CD4-positive, alpha-beta T cell treated with Interleukin-4 for 4 hours (primary cell): ENCODE measurements around the gene ABRAXAS1.

Experiments
- DNase-seq: peaks from one replicate; pipeline ENCODE4 v3.0.0-alpha.2; 2020

Gene ABRAXAS1

DNA sequence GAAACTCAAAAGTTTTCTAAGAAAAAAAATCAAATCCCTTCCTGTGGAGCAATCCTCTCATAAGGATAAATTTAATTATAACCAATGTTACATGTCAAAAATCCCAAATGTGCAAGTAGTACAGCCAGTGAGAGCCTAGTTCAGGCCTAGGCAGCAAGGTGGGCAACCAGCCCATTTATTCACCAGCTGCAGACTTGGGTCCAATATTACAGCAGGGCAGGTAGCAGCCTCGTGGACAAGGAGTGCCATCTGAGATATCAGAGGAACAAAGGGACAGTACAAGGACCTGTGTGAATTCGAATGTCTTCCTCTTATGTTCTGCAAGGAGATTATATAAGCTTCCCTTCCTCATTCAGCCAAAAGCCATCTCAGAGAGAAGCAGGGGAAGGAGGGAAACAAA lies 35.9 kb downstream of the ABRAXAS1 start:
- DNase-seq = no peak

DNA sequence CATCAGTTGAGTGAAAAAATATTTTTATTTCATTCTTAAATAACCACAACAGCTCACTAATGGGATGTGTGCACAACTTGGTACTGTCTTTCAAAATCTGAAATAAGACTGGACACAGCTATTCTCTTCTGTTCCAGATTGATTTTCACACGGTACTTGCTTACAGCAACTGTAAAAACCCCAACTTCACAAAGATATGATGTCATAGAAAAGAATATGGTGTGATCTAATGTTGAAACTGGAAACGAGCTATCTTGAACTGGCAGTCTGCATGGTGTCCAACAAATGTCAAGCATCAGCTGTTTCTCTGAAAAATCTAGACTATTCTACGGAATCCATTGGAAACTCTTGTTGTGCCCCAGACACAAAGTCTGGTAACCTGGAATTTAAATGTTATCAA lies 44.0 kb downstream of the ABRAXAS1 start:
- no peak for DNase-seq

DNA sequence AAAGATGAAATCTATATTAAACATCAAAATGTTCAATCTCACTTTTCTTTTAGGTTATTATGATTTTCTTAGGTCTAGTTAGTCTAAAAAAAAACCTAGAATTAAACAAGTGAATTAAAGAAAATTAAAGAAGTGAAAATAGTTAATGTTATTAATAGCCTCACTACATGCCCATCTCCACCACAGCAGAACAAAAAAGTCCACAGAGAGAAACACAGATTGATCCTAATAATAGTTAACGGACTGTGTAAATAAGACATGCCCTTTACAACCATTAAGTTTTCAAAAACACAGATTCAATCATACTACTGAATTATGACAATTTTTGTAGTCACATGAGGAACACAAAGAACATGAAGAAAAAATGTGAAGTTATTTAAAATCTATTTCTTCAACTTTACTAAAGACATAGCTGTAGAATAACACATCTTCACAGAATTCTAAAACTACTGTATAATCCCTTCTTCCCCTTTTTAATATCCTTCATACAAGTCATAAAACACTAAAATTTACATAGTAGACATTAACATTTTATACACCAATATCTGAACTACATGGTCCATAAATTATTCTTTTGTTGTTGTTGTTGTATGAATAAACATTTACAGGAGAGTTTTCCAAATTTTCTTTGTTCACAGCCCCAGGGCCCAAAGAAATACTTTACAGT lies 44.6 kb downstream of the ABRAXAS1 start:
- no peak for DNase-seq

DNA sequence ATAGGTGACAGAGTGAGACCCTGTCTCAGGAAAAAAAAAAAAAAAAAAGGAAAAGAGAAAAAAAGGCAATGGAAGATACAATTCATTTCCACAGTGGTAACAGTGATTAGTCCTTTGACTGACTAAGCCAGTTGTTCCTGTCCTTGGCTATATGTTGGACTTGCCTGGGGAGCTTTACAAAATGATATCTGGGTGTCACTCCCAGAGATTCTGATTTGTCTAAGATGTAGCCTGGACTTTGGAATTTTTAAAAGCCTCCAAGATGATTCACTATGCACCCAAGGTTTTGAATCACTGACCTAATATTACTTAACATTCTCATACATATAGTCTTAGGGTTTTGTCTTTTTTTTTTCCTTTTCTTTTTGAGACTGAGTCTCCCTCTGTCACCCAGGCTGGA lies 46.2 kb downstream of the ABRAXAS1 start:
- DNase-seq = no peak

DNA sequence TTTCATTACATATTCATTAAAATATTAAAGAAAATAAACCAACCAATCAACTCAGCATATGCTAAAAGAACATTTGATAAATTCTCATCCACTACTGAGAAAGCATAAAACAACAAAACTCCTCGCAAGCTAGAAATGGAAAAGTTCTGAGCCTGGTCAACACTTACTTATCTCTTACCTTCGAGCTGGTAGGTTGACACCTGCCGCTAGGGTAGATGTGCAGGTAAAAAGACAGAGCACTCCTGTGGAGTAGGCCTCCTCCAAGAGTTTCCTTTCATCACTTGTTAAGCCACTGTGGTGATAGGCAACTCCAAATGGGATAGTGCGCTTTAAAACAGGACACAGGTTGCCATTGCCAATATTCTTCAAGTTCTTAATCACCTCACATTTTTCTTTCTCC lies 48.2 kb downstream of the ABRAXAS1 start:
- DNase-seq = no peak

DNA sequence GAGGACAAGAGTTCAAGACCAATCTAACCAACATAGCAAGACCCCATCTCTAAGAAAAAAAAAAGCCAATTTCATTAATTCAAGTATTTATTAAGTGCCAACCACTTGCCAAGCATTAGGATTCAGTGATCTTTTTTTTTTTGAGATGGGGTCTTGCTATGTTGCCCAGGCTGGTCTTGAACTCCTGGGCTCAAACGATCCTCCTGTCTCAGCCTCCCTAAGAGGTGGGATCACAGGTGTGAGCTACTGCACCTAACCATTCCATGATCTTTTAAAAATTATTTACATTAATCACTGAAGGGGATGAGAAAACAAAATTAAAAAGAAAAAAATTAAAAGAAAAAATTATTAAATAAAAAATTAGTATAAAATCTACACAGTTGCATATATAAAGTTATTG lies 53.7 kb downstream of the ABRAXAS1 start:
- DNase-seq = no peak

DNA sequence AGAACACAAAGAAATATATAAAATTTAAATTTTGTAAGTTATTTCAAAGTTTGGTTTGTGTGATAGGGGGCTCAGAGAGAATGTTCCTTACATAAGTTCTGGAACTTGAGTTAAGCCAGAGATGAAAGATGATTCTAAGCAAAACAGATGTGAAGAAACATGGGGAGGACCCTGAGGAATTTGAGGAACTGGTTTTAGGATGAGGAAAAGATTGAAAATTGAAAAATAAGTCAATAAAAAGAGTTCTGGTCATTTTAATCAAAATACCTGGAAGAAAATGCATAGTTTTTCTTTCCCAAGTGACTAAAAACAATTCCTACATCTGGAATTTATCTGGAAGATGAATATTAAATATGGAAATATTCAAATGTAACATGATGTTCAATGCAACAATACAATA lies 66.7 kb downstream of the ABRAXAS1 start:
- DNase-seq = no peak

DNA sequence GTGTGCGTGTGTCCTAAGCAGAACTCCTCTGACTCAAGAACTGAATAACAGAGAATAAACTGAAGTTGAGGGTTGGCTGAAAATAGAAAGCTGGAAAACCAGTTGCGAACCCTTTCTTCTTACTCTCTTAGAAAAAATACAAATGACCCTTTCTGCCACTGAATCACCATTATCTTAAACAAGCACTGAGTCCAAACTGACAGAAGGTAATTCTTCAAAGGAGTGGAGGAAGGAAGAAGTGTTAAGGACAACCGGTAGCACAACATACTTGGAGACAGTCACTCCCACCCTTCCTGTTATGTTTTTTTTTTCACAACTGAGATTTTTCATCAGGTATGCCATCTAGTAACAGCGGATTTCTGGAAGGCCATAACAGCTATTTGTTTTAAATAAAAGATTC lies 67.3 kb downstream of the ABRAXAS1 start:
- DNase-seq = no peak

DNA sequence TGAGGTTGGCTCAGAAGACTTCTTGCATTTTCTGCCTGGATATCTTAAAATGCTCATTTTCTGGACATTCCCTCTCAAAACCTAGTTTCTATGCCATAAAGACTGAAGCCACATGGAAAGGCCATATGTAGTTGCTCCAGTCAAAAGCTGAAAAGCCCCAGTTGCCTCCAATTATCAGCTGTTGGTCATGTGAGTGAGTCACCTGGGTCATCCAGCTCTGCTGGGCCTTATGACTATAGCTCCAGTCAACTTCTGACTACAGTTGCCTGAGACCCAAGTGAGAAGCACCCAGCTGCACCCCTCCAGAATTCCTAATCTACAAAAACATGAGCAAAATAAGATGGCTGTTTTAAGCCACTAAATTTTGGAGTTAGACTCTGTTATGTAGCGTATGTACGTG lies 71.2 kb downstream of the ABRAXAS1 start:
- no peak for DNase-seq
